HL-60 (cell line): Measurements from ENCODE around the gene TM6SF1.
"Not testable (repeated sequence)": the region's sequence is repeated elsewhere in the genome, so short reads cannot be mapped to it uniquely, and the experiment has no call there.

Experiments used
- DNase-seq, 2 experiments: peaks; one replicate each; pipeline ENCODE4 v3.0.0-alpha.2; 2010 to 2020; ENCODE audit warnings: low read depth in 1 of 2, low spot score in 1 of 2
- H3K27ac ChIP-seq: fragments of 250-450 bp; sonication (Bioruptor Pico); replicated peaks from 2 replicates; pipeline ENCODE4 v1.5.1; 2020; ENCODE audit warnings: mild to moderate bottlenecking, moderate library complexity
- H3K27me3 ChIP-seq: fragments of 250-450 bp; sonication (Bioruptor Pico); 2 replicates; pipeline ENCODE4 v1.5.1; 2021; ENCODE audit warnings: mild to moderate bottlenecking, moderate library complexity; ENCODE audit not compliant: insufficient read depth, poor library complexity, severe bottlenecking
- H3K4me3 ChIP-seq: replicated peaks from 2 replicates; pipeline ENCODE4 v1.5.1; 2011; ENCODE audit warnings: mild to moderate bottlenecking, control low read depth, low read length; ENCODE audit not compliant: insufficient read depth
- CTCF ChIP-seq: IDR thresholded peaks from one replicate; pipeline ENCODE4 v1.5.1; 2011; ENCODE audit warnings: low read length, control low read depth, inconsistent platforms; ENCODE audit not compliant: insufficient read depth
- GABPA ChIP-seq: IDR thresholded peaks from 2 replicates; pipeline ENCODE4 v1.6.1; 2012; ENCODE audit warnings: low read depth
- POLR2AphosphoS5 ChIP-seq: IDR thresholded peaks from 2 replicates; pipeline ENCODE4 v1.6.1; 2012; ENCODE audit warnings: low read depth
- REST ChIP-seq: IDR thresholded peaks from 2 replicates; pipeline ENCODE4 v1.6.1; 2012; ENCODE audit warnings: low read depth; ENCODE audit not compliant: insufficient replicate concordance
- SPI1 ChIP-seq: IDR thresholded peaks from 2 replicates; pipeline ENCODE4 v1.6.1; 2012; ENCODE audit warnings: low read depth, mild to moderate bottlenecking, borderline replicate concordance

The TM6SF1 gene

GRCh38 chr15:83081256-83082014 is 26.0 kb upstream of the TM6SF1 start:
- no peak for DNase-seq
- TF ChIP-seq POLR2AphosphoS5, result no peak
- no peak for TF ChIP-seq REST
- no peak for TF ChIP-seq SPI1
- no peak for TF ChIP-seq GABPA
- TF ChIP-seq CTCF, result no peak
- no peak overlapping the region for H3K4me3 ChIP-seq
- no peaks in the 10 kb centered on the region for H3K27me3 ChIP-seq
- H3K27ac ChIP-seq, result no peak overlapping the region

DNA sequence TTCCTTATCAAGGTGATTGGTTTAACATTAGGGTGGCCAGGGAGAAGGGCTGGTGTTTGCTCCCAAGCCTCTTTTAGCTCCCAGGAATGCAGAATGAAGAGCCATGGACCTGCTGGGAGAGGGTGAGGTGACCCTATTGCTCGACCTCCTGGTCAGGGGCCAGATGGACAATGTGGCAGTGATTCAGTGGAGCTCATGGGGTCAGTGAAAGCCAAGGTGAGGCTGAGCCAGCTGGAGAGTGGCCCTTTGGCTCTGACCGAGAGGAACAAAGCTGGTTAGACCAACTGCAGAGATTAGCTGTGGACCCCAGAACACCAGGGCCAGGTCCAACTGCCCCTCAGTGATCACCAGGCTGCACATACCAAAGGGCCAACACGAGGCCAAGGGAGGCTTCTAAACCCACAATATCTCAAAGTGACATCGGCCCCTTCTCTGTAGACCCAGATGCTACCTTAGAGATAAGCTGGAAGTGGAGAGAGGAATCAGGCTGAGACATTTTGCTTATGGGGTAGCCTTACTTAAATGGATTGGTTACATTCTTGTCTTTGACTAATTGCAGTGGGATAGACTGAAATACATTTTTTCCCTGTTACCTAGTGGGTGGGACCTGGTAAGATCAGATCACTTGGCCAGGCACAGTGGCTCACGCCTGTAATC is 24.6 kb upstream of the TM6SF1 start:
- Histone ChIP-seq H3K4me3 (no peak overlapping the region), H3K27me3 (no peaks in the 10 kb centered on the region), H3K27ac (no peak overlapping the region)
- TF ChIP-seq POLR2AphosphoS5, result no peak
- no peak for TF ChIP-seq CTCF
- TF ChIP-seq SPI1, result no peak
- TF ChIP-seq REST, result no peak
- no peak for TF ChIP-seq GABPA
- no peak for DNase-seq

DNA sequence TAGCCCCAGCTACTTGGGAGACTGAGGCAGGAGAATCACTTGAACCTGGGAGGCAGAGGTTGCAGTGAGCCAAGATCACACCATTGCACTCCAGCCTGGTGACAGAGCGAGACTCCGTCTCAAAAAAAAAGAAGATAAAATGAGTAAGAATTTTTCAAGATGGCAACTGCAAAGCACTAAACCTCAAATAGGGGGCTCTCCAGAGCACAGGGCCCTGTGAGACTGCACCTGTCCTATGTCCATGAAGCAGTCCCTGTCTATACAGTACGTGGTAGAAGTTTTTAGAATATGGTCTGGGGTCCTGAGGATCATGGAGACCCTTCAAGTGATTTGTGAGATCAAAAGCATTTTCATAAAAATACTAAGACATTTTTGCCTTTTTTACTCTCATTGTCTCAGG is 22.0 kb upstream of the TM6SF1 start:
- not testable (repeated sequence) for H3K27me3 ChIP-seq, H3K27ac ChIP-seq, DNase-seq, H3K4me3 ChIP-seq

DNA sequence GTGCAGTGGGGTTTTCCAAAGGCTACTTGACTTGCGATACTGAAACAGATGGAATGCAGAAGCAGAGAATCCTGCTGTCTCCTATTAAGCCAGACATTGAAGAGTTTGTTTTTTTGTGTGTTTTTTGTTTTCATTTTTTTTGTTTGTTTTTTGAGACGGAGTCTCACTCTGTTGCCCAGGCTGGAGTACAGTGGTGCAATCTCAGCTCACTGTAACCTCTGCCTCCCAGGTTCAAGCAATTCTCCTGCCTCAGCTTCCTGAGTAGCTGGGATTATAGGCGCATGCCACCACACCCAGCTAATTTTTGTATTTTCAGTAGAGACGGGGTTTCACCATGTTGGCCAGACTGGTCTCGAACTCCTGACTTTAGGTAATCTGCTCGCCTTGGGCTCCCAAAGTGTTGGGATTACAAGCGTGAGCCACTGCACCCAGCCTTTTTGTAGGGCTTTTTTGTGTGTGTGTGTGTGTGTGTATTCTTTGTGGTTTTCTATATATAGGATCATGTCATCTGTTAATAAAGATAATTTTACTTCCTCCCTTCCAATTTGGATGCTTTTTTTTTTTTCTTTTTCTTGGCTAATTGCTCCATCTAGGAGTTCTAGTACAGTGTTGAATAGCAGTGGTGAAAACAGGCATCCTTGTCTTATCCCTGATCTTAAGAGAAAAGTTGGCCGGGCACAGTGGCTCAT is 21.4 kb upstream of the TM6SF1 start:
- not testable (repeated sequence) for DNase-seq, H3K27me3 ChIP-seq, H3K4me3 ChIP-seq, H3K27ac ChIP-seq
